T-helper 2 cell (primary cell): ENCODE data around the gene LCOR.
"Not testable (repeated sequence)": the region's sequence is repeated elsewhere in the genome, so short reads cannot be mapped to it uniquely, and the experiment has no call there.

ENCODE experiments used
- DNase-seq, 5 experiments: peaks; one replicate each; pipeline versions ENCODE4 v3.0.0 to v3.0.0-alpha.2; 2012 to 2022

The LCOR gene

GRCh38 chr10:96943161-96943560, 111.1 kb downstream of the LCOR start:
- not testable (repeated sequence) for DNase-seq

- DNase-seq, result no peak
Observed at GRCh38 chr10:96947036-96947435, 114.9 kb downstream of the LCOR start.

GRCh38 chr10:96949039-96949683, 117.1 kb downstream of the LCOR start:
- no peak for DNase-seq

- no peak for DNase-seq
Observed at GRCh38 chr10:96951954-96952353, 119.9 kb downstream of the LCOR start.

GRCh38 chr10:96955794-96956193, 123.7 kb downstream of the LCOR start:
- no peak for DNase-seq

- DNase-seq, result no peak
Observed at GRCh38 chr10:96958071-96958470, 126.0 kb downstream of the LCOR start.

GRCh38 chr10:96959733-96960132, 127.6 kb downstream of the LCOR start:
- no peak for DNase-seq

- no peak for DNase-seq
Observed at GRCh38 chr10:96960872-96961271, 128.8 kb downstream of the LCOR start.

- no peak for DNase-seq
Observed at GRCh38 chr10:96964131-96964530, 132.0 kb downstream of the LCOR start.

- DNase-seq, result no peak
Observed at GRCh38 chr10:96967847-96968246, 135.7 kb downstream of the LCOR start.

- no peak for DNase-seq
Observed at GRCh38 chr10:96968682-96969423, 136.8 kb downstream of the LCOR start.

GRCh38 chr10:96971324-96971723, 139.2 kb downstream of the LCOR start:
- DNase-seq, result no peak

GRCh38 chr10:96972264-96972663, 140.2 kb downstream of the LCOR start:
- DNase-seq, result no peak

GRCh38 chr10:96973809-96974747, 142.0 kb downstream of the LCOR start:
- DNase-seq, result no peak

GRCh38 chr10:96975136-96975535, 143.0 kb downstream of the LCOR start:
- no peak for DNase-seq

GRCh38 chr10:96978621-96979154, 146.6 kb downstream of the LCOR start:
- DNase-seq, result peak in 1 of 5 experiments; percentile 85

GRCh38 chr10:96982149-96982930, 150.2 kb downstream of the LCOR start:
- DNase-seq, result no peak

- no peak for DNase-seq
Observed at GRCh38 chr10:96984541-96985131, 152.5 kb downstream of the LCOR start.

GRCh38 chr10:96986200-96986856, 154.2 kb downstream of the LCOR start:
- no peak for DNase-seq

- no peak for DNase-seq
Observed at GRCh38 chr10:96987141-96987841, 155.2 kb downstream of the LCOR start.

- DNase-seq, result no peak
Observed at GRCh38 chr10:96987842-96988175, 155.7 kb downstream of the LCOR start.
